ENCODE measurements around the gene ENDOD1.

DNA sequence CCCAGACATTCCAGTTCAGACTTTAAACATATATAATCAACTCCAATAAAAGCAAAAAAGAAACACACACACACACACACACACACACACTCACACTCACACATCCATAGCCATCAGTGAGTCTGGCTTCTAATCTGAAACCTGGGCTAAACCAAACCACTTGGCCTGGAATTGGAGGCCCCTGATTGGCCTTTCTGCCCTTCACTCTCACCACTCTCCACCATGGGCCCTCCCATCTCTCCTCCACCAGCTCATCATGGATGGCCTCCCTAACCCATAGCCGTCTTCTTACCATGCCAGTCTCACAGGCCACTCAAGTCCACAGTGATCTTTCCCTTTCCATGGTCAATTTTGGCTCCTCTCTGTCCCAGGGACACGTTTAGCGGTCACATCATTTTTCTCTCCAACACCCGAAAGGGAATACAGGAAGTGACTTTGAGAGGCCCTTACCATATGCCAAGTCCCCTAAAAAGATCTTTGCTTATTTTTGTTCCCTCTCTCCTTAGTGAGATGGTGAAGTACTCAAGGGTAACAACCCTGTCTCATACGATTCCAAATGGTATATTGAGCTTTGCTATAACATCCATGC, 66.6 kb downstream of the ENDOD1 start:
- TF ChIP-seq, protein P1, sequence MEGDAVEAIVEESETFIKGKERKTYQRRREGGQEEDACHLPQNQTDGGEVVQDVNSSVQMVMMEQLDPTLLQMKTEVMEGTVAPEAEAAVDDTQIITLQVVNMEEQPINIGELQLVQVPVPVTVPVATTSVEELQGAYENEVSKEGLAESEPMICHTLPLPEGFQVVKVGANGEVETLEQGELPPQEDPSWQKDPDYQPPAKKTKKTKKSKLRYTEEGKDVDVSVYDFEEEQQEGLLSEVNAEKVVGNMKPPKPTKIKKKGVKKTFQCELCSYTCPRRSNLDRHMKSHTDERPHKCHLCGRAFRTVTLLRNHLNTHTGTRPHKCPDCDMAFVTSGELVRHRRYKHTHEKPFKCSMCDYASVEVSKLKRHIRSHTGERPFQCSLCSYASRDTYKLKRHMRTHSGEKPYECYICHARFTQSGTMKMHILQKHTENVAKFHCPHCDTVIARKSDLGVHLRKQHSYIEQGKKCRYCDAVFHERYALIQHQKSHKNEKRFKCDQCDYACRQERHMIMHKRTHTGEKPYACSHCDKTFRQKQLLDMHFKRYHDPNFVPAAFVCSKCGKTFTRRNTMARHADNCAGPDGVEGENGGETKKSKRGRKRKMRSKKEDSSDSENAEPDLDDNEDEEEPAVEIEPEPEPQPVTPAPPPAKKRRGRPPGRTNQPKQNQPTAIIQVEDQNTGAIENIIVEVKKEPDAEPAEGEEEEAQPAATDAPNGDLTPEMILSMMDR (IDR thresholded peaks at IDR 0.05; ENCODE audit: insufficient read depth, low read depth, low read length): no peak
- no peak for TF ChIP-seq EZH2 (IDR thresholded peaks at IDR 0.05; ENCODE audit: insufficient read depth, low read length)

All from astrocyte (in vitro differentiated cells and primary cell).